ENCODE results near the gene CSHL1. TPM values are rescaled to one million over a fixed set of nuclear protein-coding genes. Genes with fewer than 3 reads are reported as not detected.

CSHL1 gene
- total RNA-seq, 1 donor from 2014 or later, result not detected

DNA sequence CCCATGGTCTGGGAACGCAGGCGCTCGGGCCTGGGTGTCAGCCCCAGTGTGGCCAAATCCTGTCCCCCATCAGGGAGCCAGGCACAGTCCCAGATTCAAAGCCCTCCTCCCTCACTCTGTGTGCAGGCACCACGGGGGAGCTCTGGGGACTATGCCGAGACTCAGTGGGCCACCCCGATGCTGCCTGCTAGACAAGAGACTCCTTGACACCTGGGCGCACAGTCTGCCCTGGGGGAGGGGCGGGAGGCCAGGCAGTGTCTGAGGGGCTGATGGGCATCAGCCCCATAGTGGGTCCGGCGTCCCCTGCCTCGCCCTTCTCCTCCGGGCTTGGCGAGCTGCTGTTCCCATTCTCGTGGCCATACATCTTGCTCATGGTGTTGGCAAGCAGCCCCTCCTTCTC, 29.5 kb upstream of the CSHL1 start:
- Mint-ChIP-seq H3K9me3 (no peaks in the 10 kb centered on the region), H3K4me1 (peaks cover 71% of the 10 kb centered on the region), H3K27ac (no peak overlapping the region), H3K4me3 (no peak overlapping the region), H3K36me3 (ENCODE audit: low read depth) (no peaks in the 10 kb centered on the region), H3K27me3 (no peaks in the 10 kb centered on the region)
- no peak for ATAC-seq (ENCODE audit: low read depth)
- no peak for TF ChIP-seq CTCF (IDR thresholded peaks at IDR 0.05)
- no peak for DNase-seq
- CTCF ChIA-PET, result no interaction called here
- POLR2A ChIA-PET, result interaction anchor here (1.0 to 4.2 kb wide), 4 partner anchors 9 to 21 kb away, joined by 3 to 28 read pairs (median 6); partner anchors contain the start of gene CD79B
- intact Hi-C loops (cut with micrococcal nuclease), result no loop called here

GRCh38 chr17:63939884-63940283, 28.8 kb upstream of the CSHL1 start:
- Mint-ChIP-seq H3K27ac (peak overlapping the region; percentile 33), H3K4me1 (peaks cover 71% of the 10 kb centered on the region)
- ATAC-seq (ENCODE audit: low read depth), result no peak

GRCh38 chr17:63939401-63939800, 28.3 kb upstream of the CSHL1 start:
- no peaks in the 10 kb centered on the region for H3K27me3 Mint-ChIP-seq
- no peak for ATAC-seq (ENCODE audit: low read depth)
- ChIA-PET CTCF (no interaction called here), POLR2A (interaction anchor here (0.9 to 1.0 kb wide), 2 partner anchors 11 to 20 kb away, joined by 4 to 5 read pairs; no protein-coding TSS in a partner anchor)
- H3K4me3 Mint-ChIP-seq, result no peak overlapping the region
- H3K9me3 Mint-ChIP-seq, result no peaks in the 10 kb centered on the region
- no peak for DNase-seq
- intact Hi-C loops (cut with micrococcal nuclease), result no loop called here
- no peak for TF ChIP-seq CTCF (IDR thresholded peaks at IDR 0.05)
- peaks cover 71% of the 10 kb centered on the region for H3K4me1 Mint-ChIP-seq
- peak overlapping the region; percentile 33 for H3K27ac Mint-ChIP-seq
- H3K36me3 Mint-ChIP-seq (ENCODE audit: low read depth), result no peaks in the 10 kb centered on the region

More at GRCh38 chr17:63939884-63940283, 28.8 kb upstream of the CSHL1 start:
- no peak for TF ChIP-seq CTCF (IDR thresholded peaks at IDR 0.05)
- DNase-seq, result no peak
- CTCF ChIA-PET, result no interaction called here
- no peak overlapping the region for H3K4me3 Mint-ChIP-seq
- H3K9me3 Mint-ChIP-seq, result no peaks in the 10 kb centered on the region
- no peaks in the 10 kb centered on the region for H3K36me3 Mint-ChIP-seq (ENCODE audit: low read depth)
- POLR2A ChIA-PET, result interaction anchor here (0.9 to 4.2 kb wide), 4 partner anchors 8 to 21 kb away, joined by 4 to 28 read pairs (median 6); partner anchors contain the start of gene CD79B
- H3K27me3 Mint-ChIP-seq, result no peaks in the 10 kb centered on the region
- intact Hi-C loops (cut with micrococcal nuclease), result no loop called here

GRCh38 chr17:63937920-63938319, 26.9 kb upstream of the CSHL1 start:
- DNase-seq (no peak), ATAC-seq (ENCODE audit: low read depth) (no peak)
- peaks cover 81% of the 10 kb centered on the region for H3K4me1 Mint-ChIP-seq
- ChIA-PET POLR2A (interaction anchor here (1.0 to 2.3 kb wide), 2 partner anchors 8 to 10 kb away, joined by 3 to 29 read pairs; no protein-coding TSS in a partner anchor), CTCF (interaction anchor here (1.5 kb wide), 1 partner anchor 18 kb away, joined by 6 read pairs; no protein-coding TSS in a partner anchor)
- no peaks in the 10 kb centered on the region for H3K27me3 Mint-ChIP-seq
- intact Hi-C loops (cut with micrococcal nuclease), result loop anchor here (1.0 kb wide), 1 partner anchor 8 kb away; no protein-coding TSS in a partner anchor
- no peak overlapping the region for H3K27ac Mint-ChIP-seq
- no peaks in the 10 kb centered on the region for H3K9me3 Mint-ChIP-seq
- H3K4me3 Mint-ChIP-seq, result no peak overlapping the region
- H3K36me3 Mint-ChIP-seq (ENCODE audit: low read depth), result no peaks in the 10 kb centered on the region
- TF ChIP-seq CTCF (IDR thresholded peaks at IDR 0.05), result no peak

GRCh38 chr17:63937319-63937718, 26.3 kb upstream of the CSHL1 start:
- no peaks in the 10 kb centered on the region for H3K9me3 Mint-ChIP-seq
- no peak overlapping the region for H3K27ac Mint-ChIP-seq
- H3K4me1 Mint-ChIP-seq, result peaks cover 84% of the 10 kb centered on the region
- ChIA-PET CTCF (interaction anchor here (1.2 to 2.4 kb wide), 3 partner anchors 9 to 17 kb away, joined by 4 to 20 read pairs (median 6); no protein-coding TSS in a partner anchor), POLR2A (interaction anchor here (0.6 to 2.3 kb wide), 9 partner anchors 9 to 208 kb away, joined by 3 to 29 read pairs (median 4); partner anchors contain the start of gene ICAM2)
- ATAC-seq (ENCODE audit: low read depth), result no peak
- no peak for TF ChIP-seq CTCF (IDR thresholded peaks at IDR 0.05)
- no peak for DNase-seq
- H3K4me3 Mint-ChIP-seq, result no peak overlapping the region
- intact Hi-C loops (cut with micrococcal nuclease), result loop anchor here (1.0 kb wide), 1 partner anchor 9 kb away; no protein-coding TSS in a partner anchor
- no peaks in the 10 kb centered on the region for H3K27me3 Mint-ChIP-seq
- no peaks in the 10 kb centered on the region for H3K36me3 Mint-ChIP-seq (ENCODE audit: low read depth)
